HEK293 (cell line): ENCODE measurements around the gene PTPRF.

Source experiments
- CTCF ChIA-PET: fragments of 350-600 bp; formaldehyde crosslinking; extraction: SDS; loops from one replicate; lab custom pipeline; 2021; ENCODE audit warnings: antibody characterized with exemption; lab: Yijun Ruan, JAX
- POLR2A ChIA-PET: fragments of 300-600 bp; formaldehyde crosslinking; extraction: SDS; loops from one replicate; lab custom pipeline; 2020; ENCODE audit warnings: antibody characterized with exemption, inconsistent platforms; lab: Yijun Ruan, JAX
- H3K27ac ChIP-seq: fragments of 200-500 bp; sonication (Bioruptor generic); 2 replicates; pipeline ENCODE4 v1.5.1; 2014; ENCODE audit warnings: low read depth, low read length, control low read depth, inconsistent platforms; ENCODE audit errors: extremely low read depth
- H3K36me3 ChIP-seq, 2 experiments: fragments of 200-500 bp in 1 of 2; sonication (Bioruptor generic) in 1 of 2; 1 replicate in 1 of 2; 2 replicates in 1 of 2; pipeline ENCODE4 v1.5.1; 2014 to 2017; ENCODE audit warnings: inconsistent platforms in 2 of 2, low read length in 2 of 2; ENCODE audit not compliant: control insufficient read depth in 2 of 2, insufficient read depth in 1 of 2
- H3K4me1 ChIP-seq: fragments of 200-500 bp; sonication (Bioruptor generic); 2 replicates; pipeline ENCODE4 v1.5.1; 2014; ENCODE audit warnings: mild to moderate bottlenecking, low read length, inconsistent platforms; ENCODE audit not compliant: control insufficient read depth, insufficient read depth
- H3K4me3 ChIP-seq: 2 replicates; pipeline ENCODE4 v1.5.1; 2011; ENCODE audit warnings: low read depth, mild to moderate bottlenecking, control low read depth, low read length, moderate library complexity
- H3K9me3 ChIP-seq: fragments of 200-500 bp; sonication (Bioruptor generic); 2 replicates; pipeline ENCODE4 v1.5.1; 2014; ENCODE audit warnings: low read depth, low read length, inconsistent platforms; ENCODE audit not compliant: control insufficient read depth, insufficient read depth
- AEBP2 ChIP-seq: fragments of 450-650 bp; formaldehyde crosslinking; IDR thresholded peaks from 2 replicates; pipeline ENCODE4 v1.5.1; 2016; ENCODE audit warnings: missing biosample characterization, missing genetic modification characterization, borderline replicate concordance
- BCL11A ChIP-seq: fragments of 450-650 bp; formaldehyde crosslinking; IDR thresholded peaks from 2 replicates; pipeline ENCODE4 v1.5.1; 2016; ENCODE audit warnings: low read depth, missing biosample characterization, missing genetic modification characterization
- GLI2 ChIP-seq: fragments of 450-650 bp; formaldehyde crosslinking; IDR thresholded peaks from 2 replicates; pipeline ENCODE4; 2017; ENCODE audit warnings: missing biosample characterization, missing genetic modification characterization, low read depth, borderline replicate concordance
- GLIS2 ChIP-seq: fragments of 450-650 bp; formaldehyde crosslinking; IDR thresholded peaks from 2 replicates; pipeline ENCODE4 v1.5.1; 2016; ENCODE audit warnings: missing biosample characterization, missing genetic modification characterization
- IKZF3 ChIP-seq: fragments of 450-650 bp; IDR thresholded peaks from 2 replicates; pipeline ENCODE4 v1.5.0; 2018; ENCODE audit warnings: missing biosample characterization, mild to moderate bottlenecking, missing genetic modification characterization, moderate library complexity
- KLF8 ChIP-seq: fragments of 450-650 bp; formaldehyde crosslinking; IDR thresholded peaks from 2 replicates; pipeline ENCODE4 v1.5.1; 2016; ENCODE audit warnings: missing biosample characterization, missing genetic modification characterization
- PATZ1 ChIP-seq: fragments of 450-650 bp; formaldehyde crosslinking; IDR thresholded peaks from 2 replicates; pipeline ENCODE4 v1.5.1; 2016; ENCODE audit warnings: missing biosample characterization, missing genetic modification characterization
- PRDM1 ChIP-seq: fragments of 450-650 bp; formaldehyde crosslinking; IDR thresholded peaks from 2 replicates; pipeline ENCODE4; 2016; ENCODE audit warnings: missing biosample characterization, missing genetic modification characterization
- REST ChIP-seq: fragments of 450-650 bp; formaldehyde crosslinking; IDR thresholded peaks from 2 replicates; pipeline ENCODE4 v1.5.1; 2016; ENCODE audit warnings: missing biosample characterization, missing genetic modification characterization
- SP3 ChIP-seq: fragments of 450-650 bp; formaldehyde crosslinking; IDR thresholded peaks from 2 replicates; pipeline ENCODE4 v1.5.1; 2016; ENCODE audit warnings: missing biosample characterization, missing genetic modification characterization
- TSHZ1 ChIP-seq: fragments of 450-650 bp; formaldehyde crosslinking; IDR thresholded peaks from 2 replicates; pipeline ENCODE4 v1.5.1; 2016; ENCODE audit warnings: missing biosample characterization, missing genetic modification characterization, borderline replicate concordance
- ZBTB17 ChIP-seq: fragments of 450-650 bp; formaldehyde crosslinking; IDR thresholded peaks from 2 replicates; pipeline ENCODE4 v1.5.1; 2016; ENCODE audit warnings: missing biosample characterization, missing genetic modification characterization
- ZNF221 ChIP-seq: fragments of 450-650 bp; formaldehyde crosslinking; IDR thresholded peaks from 2 replicates; pipeline ENCODE4 v1.5.1; 2017; ENCODE audit warnings: missing biosample characterization, missing genetic modification characterization, borderline replicate concordance
- ZNF366 ChIP-seq: fragments of 450-650 bp; formaldehyde crosslinking; conservative IDR thresholded peaks from 2 replicates; pipeline ENCODE4 v1.5.1; 2016; ENCODE audit warnings: missing biosample characterization, missing genetic modification characterization
- ZNF549 ChIP-seq: fragments of 450-650 bp; IDR thresholded peaks from 2 replicates; pipeline ENCODE4 v1.5.1; 2018; ENCODE audit warnings: missing biosample characterization, missing genetic modification characterization, mild to moderate bottlenecking, inconsistent platforms, moderate library complexity
- ZNF629 ChIP-seq: fragments of 450-650 bp; formaldehyde crosslinking; IDR thresholded peaks from 2 replicates; pipeline ENCODE4 v1.5.1; 2017; ENCODE audit warnings: missing biosample characterization, missing genetic modification characterization
- ZNF677 ChIP-seq: fragments of 450-650 bp; IDR thresholded peaks from 2 replicates; pipeline ENCODE4 v1.5.0; 2018; ENCODE audit warnings: missing biosample characterization, mild to moderate bottlenecking, missing genetic modification characterization, moderate library complexity
- ZSCAN18 ChIP-seq: fragments of 450-650 bp; formaldehyde crosslinking; IDR thresholded peaks from 2 replicates; pipeline ENCODE4 v1.5.1; 2016; ENCODE audit warnings: missing biosample characterization, missing genetic modification characterization
- TF ChIP-seq, protein P1 (sequence below): fragments of 450-650 bp; formaldehyde crosslinking; IDR thresholded peaks from 2 replicates; pipeline ENCODE4 v1.5.1; 2016; ENCODE audit warnings: missing biosample characterization, missing genetic modification characterization
- TF ChIP-seq, protein P2 (sequence below): fragments of 450-650 bp; formaldehyde crosslinking; IDR thresholded peaks from 2 replicates; pipeline ENCODE4 v1.5.1; 2016; ENCODE audit warnings: missing biosample characterization, missing genetic modification characterization

The PTPRF gene

DNA sequence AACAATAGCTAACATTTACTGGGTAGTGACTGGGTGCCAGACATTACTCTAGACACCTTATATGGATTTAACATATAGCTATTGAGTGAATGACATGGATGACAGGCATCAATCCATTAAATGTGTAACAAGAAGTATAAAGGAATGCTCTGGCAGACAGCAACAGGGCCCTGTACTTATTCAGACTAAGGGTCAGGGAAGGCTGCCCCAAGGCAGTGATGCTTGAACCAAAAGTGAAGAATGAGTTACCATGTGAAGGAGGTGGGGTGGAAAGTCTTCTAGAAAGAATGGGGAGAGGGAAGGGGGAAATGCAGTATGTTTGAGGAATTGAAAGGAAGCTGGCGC, 8.3 kb upstream of the PTPRF start (continued):
- no peak for TF ChIP-seq AEBP2 (tag by site-specific recombination)
- TF ChIP-seq BCL11A: no peak
- TF ChIP-seq REST (tag by site-specific recombination): no peak

- Histone ChIP-seq H3K9me3 (no peaks in the 10 kb centered on the region), H3K27ac (no peak overlapping the region), H3K4me1 (no peaks in the 10 kb centered on the region), H3K36me3 (no peaks in the 10 kb centered on the region), H3K4me3 (no peak overlapping the region)
- ChIA-PET CTCF (interaction anchor here (0.7 kb wide), 1 partner anchor 8 kb away, joined by 6 read pairs; no protein-coding TSS in a partner anchor), POLR2A (interaction anchor here (0.8 kb wide), 1 partner anchor 127 kb away, joined by 3 read pairs; the partner anchor contains the start of gene KDM4A)
- TF ChIP-seq IKZF3 (tag by site-specific recombination) (no peak), ZNF677 (tag by site-specific recombination) (no peak), GLIS2 (tag by site-specific recombination) (no peak), ZNF221 (tag by site-specific recombination) (no peak), TSHZ1 (tag by site-specific recombination) (no peak), GLI2 (tag by site-specific recombination) (no peak), ZNF366 (tag by site-specific recombination) (peak; percentile 60), ZBTB17 (tag by site-specific recombination) (no peak), KLF8 (tag by site-specific recombination) (no peak), PRDM1 (peak; percentile 16; the same call in 1 of the 2 replicates), ZSCAN18 (no peak), SP3 (tag by site-specific recombination) (peak; percentile 22; the same call in 1 of the 2 replicates), ZNF549 (tag by site-specific recombination) (no peak), ZNF629 (tag by site-specific recombination) (peak; percentile 34; the same call in 1 of the 2 replicates), PATZ1 (tag by site-specific recombination) (0 out of 2 replicates have a peak, but pooled peaks have one; percentile 12)
- TF ChIP-seq, protein P1, sequence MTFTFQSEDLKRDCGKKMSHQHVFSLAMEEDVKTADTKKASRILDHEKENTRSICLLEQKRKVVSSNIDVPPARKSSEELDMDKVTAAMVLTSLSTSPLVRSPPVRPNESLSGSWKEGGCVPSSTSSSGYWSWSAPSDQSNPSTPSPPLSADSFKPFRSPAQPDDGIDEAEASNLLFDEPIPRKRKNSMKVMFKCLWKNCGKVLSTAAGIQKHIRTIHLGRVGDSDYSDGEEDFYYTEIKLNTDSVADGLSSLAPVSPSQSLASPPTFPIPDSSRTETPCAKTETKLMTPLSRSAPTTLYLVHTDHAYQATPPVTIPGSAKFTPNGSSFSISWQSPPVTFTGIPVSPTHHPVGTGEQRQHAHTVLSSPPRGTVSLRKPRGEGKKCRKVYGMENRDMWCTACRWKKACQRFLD (tag by site-specific recombination): no peak
- TF ChIP-seq, protein P2, sequence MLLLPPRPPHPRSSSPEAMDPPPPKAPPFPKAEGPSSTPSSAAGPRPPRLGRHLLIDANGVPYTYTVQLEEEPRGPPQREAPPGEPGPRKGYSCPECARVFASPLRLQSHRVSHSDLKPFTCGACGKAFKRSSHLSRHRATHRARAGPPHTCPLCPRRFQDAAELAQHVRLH (tag by site-specific recombination): no peak
These were observed 7.8 kb upstream of the PTPRF start for GRCh38 chr1:43522776-43523480.
